BJ (cell line): ENCODE results near the gene TMEM131. TPM values are rescaled to one million over a fixed set of nuclear protein-coding genes. Genes with fewer than 3 reads are reported as not detected.

Experiments
- CTCF ChIA-PET: fragments of 350-600 bp; formaldehyde crosslinking; extraction: SDS; loops from one replicate; lab custom pipeline; 2021; ENCODE audit warnings: antibody characterized with exemption, inconsistent platforms; lab: Yijun Ruan, JAX
- POLR2A ChIA-PET: fragments of 300-600 bp; sonication (Branson Sonifier 250); formaldehyde crosslinking; extraction: SDS; loops from one replicate; lab custom pipeline; 2021; ENCODE audit warnings: antibody characterized with exemption; lab: Charles Lee
- DNase-seq: peaks from one replicate; pipeline ENCODE4 v3.0.0-alpha.2; 2011; ENCODE audit warnings: low read depth
- H3K27me3 ChIP-seq: 2 replicates; pipeline ENCODE4 v1.6.0; 2011; ENCODE audit warnings: low read length; ENCODE audit not compliant: control insufficient read depth, insufficient read depth
- H3K36me3 ChIP-seq: 2 replicates; pipeline ENCODE4 v1.5.1; 2011; ENCODE audit warnings: low read length; ENCODE audit not compliant: control insufficient read depth, insufficient read depth
- H3K4me3 ChIP-seq: 2 replicates; pipeline ENCODE4 v1.5.1; 2011; ENCODE audit warnings: low read depth, mild to moderate bottlenecking, control low read depth, low read length
- CTCF ChIP-seq: IDR thresholded peaks from 2 replicates; pipeline ENCODE4 v1.5.1; 2011; ENCODE audit warnings: low read depth, mild to moderate bottlenecking, control low read depth, inconsistent platforms, low read length, moderate library complexity; ENCODE audit not compliant: insufficient read depth
- polyA plus RNA-seq: library from polyadenylated mRNA; depleted of rRNA; stranded (reverse); fragments of >200 nt; gene quantifications from 2 replicates; pipeline ENCODE4 v1.2.3, GENCODE V29; 2011

The TMEM131 gene
- polyA plus RNA-seq, 1 experiment, result 11.8 TPM

- DNase-seq, result no peak
- TF ChIP-seq CTCF, result no peak
- Histone ChIP-seq H3K36me3 (peaks cover 8% of the 10 kb centered on the region), H3K27me3 (no peaks in the 10 kb centered on the region), H3K4me3 (no peak overlapping the region)
- ChIA-PET CTCF (interaction anchor here (1.2 to 2.1 kb wide), 3 partner anchors 12 to 48 kb away, joined by 3 to 8 read pairs (median 4); no protein-coding TSS in a partner anchor), POLR2A (no interaction called here)
Measured at GRCh38 chr2:97752342-97753334, 243.1 kb downstream of the TMEM131 start.

- no peak overlapping the region for H3K4me3 ChIP-seq
- DNase-seq, result no peak
- no peaks in the 10 kb centered on the region for H3K27me3 ChIP-seq
- no peak for TF ChIP-seq CTCF
- H3K36me3 ChIP-seq, result peaks cover 8% of the 10 kb centered on the region
- POLR2A ChIA-PET, result interaction anchor here (0.5 kb wide), 1 partner anchor 446 kb away, joined by 3 read pairs; no protein-coding TSS in a partner anchor
- CTCF ChIA-PET, result interaction anchor here (0.6 to 2.1 kb wide), 3 partner anchors 11 to 25 kb away, joined by 3 to 8 read pairs (median 5); no protein-coding TSS in a partner anchor
Measured at GRCh38 chr2:97751752-97752151, 244.0 kb downstream of the TMEM131 start.

GRCh38 chr2:97750017-97750416 lies 245.7 kb downstream of the TMEM131 start:
- CTCF ChIA-PET, result interaction anchor here (1.7 kb wide), 1 partner anchor 10 kb away, joined by 5 read pairs; no protein-coding TSS in a partner anchor
- TF ChIP-seq CTCF, result no peak
- no peak for DNase-seq

GRCh38 chr2:97749581-97749980 lies 246.2 kb downstream of the TMEM131 start:
- CTCF ChIA-PET, result no interaction called here
- H3K27me3 ChIP-seq, result no peaks in the 10 kb centered on the region
- no peak for DNase-seq
- no peak overlapping the region for H3K4me3 ChIP-seq
- H3K36me3 ChIP-seq, result no peaks in the 10 kb centered on the region
- POLR2A ChIA-PET, result no interaction called here
- TF ChIP-seq CTCF, result no peak

More at GRCh38 chr2:97750017-97750416, 245.7 kb downstream of the TMEM131 start:
- POLR2A ChIA-PET, result no interaction called here
- Histone ChIP-seq H3K27me3 (no peaks in the 10 kb centered on the region), H3K4me3 (no peak overlapping the region), H3K36me3 (0 out of 2 replicates have a peak, but pooled peaks cover 1% of the 10 kb centered on the region)

- no peak for TF ChIP-seq CTCF
- CTCF ChIA-PET, result no interaction called here
- Histone ChIP-seq H3K27me3 (no peaks in the 10 kb centered on the region), H3K4me3 (no peak overlapping the region), H3K36me3 (no peaks in the 10 kb centered on the region)
- DNase-seq, result peak; percentile 4
- POLR2A ChIA-PET, result no interaction called here
Measured at GRCh38 chr2:97747716-97748115, 248.0 kb downstream of the TMEM131 start.
